Suppressor macrophage treated with lipopolysaccharide for 4 hours (primary cell): ENCODE results near the gene STMN3.
"Not testable (repeated sequence)": the region's sequence is repeated elsewhere in the genome, so short reads cannot be mapped to it uniquely, and the experiment has no call there.

Experiments used
- DNase-seq: peaks from one replicate; pipeline ENCODE4 v3.0.0-alpha.2; 2020

STMN3 gene

DNA sequence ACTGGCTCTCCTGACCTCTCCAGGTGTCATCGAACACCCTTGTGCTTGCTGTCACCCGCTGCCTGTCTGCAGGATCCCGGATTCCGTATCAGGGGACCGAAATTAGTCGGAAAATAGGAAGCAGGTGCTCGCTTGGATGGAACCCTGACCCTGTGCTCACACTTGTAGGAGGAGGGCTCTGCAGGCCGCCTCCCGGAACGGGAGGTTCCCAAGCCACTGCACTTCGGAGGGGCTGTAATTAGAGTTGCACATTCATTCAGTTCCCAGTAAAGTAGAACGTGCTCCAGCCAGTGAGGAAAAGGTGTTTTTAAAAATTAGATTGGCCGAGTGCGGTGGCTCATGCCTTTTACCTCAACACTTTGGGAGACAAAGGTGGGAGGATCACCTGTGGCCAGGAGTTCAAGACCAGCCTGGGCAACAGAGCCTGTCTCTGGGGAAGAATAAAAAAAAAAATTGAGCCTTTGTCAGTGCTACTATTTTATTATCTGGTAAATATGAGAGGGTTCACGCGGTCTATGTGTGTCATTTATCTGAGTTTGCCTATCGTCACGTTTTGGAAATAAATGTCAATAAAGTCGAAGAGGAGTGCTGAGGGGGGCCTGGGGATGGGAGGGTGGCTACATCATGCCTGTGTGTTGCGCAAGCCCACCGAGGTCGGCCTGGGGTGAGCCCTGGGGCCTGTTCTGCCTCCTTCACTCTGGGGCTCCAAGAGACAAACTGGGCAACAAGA lies 24.8 kb downstream of the STMN3 start:
- peak; percentile 74 for DNase-seq

DNA sequence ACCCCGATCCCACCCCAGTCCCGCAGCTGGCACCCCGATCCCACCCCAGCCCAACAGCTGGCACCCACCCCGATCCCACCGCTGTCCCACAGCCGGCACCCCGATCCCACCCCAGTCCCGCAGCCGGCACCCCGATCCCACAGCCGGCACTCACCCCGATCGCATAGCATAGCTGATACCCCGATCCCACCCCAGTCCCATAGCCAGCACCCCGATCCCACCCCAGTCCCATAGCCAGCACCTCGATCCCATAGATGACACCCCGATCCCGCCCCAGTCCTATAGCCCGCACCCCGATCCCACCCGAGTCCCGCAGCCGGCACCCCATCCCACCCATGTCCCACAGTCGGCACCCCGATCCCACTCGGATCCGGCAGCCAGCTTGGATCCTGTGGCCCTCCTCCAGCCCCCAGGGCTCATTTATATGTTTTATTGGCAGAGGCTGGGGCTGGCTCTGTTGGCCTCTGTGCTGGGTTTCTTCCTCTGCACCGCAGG lies 25.4 kb downstream of the STMN3 start:
- DNase-seq: no peak

DNA sequence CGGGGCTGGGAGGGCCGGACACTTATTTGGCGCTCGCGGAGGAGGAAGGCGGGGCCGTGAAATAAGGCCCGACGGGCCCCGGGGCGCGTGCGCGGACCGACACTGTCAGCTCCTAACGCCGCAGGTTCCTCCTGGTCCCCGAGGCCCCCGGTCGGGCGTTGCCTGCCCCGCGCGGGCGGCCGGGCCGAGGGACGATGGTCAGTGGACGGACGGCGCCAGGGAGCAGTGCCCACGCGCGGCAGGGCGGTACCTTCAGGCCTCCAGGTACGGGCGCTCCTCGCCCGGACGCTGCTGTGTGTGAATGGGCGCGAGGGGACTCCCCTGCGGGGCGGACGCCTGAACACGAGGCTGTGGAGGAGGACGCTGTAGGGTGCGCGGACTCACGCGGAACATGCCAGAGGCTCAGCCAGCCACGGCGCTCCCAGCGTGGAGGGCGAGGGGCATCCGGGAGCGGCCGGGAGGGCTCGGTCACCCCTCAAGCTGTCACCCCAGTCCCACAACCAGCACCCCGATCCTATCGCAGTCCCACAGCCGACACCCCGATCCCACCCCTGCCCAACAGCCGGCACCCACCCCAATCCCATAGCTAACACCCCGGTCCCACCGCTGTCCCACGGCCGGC lies 26.0 kb downstream of the STMN3 start:
- DNase-seq: peak; percentile 98

DNA sequence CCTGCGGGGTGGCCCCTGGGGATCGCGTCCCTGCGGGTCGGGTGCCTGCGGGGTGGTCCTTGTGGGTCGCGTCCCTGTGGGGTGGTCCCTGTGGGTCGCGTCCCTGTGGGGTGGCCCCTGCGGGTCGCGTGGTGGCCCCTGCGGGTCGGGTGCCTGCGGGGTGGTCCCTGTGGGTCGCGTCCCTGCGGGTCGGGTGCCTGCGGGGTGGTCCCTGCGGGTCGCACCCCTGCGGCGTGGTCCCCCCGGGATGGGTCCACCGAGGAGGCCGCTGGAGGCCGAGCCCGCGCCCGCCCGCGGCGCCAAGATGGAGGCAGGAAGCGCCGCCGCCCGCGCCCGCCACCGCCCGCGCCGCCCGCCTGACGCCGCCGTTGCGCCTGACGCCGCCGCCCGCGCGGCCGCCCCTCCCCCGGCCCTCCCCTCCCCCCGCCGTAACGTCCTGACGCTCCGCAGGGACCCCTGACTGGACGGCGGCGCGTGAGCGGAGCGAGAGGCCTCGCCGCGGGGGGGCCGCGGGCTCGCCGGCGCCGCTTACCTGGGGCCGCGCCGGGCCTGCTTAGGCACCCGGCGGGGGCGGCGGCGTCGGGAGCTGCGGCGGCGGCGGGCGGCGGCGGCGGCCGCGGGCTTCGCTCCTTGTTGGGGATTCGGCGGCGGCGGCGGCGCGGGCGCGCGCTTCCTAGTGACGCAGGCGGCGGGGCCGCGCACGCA lies 26.6 kb downstream of the STMN3 start, which contains the start of gene GMEB2:
GMEB2 (minus strand) TSS at position 678 of the 705 bp plus-strand sequence. CDS start 7,704 bp downstream, outside the sequence.
- peak; percentile 86 for DNase-seq

DNA sequence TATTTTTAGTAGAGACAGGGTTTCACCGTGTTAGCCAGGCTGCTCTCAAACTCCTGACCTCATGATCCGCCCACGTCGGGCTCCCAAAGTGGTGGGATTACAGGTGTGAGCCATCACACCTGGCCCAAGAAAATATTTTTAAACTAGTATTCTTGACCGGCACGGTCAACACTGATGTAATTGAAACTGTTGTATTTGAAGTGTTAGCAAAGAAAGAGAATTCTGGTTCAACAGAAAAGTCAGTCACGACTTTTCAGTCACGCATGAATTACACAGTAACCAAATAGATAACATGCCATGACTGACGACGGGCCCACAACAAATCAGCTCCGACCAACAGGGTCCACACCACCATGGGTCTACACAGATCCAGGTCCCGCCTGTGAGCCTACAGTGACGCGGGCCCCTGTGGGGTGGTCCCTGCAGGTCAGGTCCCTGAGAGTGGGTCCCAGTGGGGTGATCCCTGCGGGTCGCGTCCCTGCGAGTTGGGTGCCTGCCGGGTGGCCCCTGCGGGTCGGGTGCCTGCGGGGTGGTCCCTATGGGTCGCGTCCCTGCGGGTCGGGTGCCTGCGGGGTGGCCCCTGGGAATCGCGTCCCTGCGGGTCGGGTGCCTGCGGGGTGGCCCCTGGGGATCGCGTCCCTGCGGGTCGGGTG lies 27.3 kb downstream of the STMN3 start:
- peak; percentile 12 for DNase-seq

DNA sequence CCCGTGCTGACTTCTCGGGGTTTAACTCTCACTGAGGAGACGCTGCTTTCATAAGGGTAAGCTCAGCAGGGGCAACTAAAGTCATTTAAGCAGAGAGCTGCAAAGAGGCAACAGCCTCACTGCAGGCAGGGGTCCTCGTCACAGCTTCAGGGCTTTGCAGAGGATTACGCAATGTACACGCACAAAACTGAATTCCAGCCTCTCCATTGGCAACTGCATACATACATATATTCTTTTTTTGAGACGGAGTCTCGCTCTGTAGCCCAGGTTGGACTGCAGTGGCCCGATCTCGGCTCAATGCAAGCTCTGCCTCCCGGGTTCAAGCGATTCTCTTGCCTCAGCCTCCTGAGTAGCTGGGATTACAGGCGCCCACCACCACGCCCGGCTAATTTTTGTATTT lies 28.7 kb downstream of the STMN3 start:
- DNase-seq: no peak

DNA sequence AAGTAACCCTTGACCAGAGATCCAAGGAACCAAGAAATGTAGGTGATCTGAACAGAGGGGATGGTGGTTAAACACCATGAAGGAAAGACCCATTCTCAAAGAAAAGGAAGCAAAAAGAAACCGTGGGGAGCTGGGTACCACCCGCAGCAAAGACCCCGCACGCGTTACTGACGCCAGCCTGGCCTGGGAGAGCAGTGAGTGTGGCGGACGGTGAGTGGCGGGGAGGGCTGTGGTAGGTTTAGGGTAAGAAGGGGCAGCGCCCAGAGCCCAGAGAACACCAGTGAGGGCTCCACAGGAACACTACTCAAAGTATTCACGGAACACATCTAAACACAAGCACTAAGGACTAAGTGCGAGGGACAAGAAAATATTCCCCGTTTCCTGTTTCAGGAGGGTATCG lies 30.5 kb downstream of the STMN3 start:
- DNase-seq: no peak

DNA sequence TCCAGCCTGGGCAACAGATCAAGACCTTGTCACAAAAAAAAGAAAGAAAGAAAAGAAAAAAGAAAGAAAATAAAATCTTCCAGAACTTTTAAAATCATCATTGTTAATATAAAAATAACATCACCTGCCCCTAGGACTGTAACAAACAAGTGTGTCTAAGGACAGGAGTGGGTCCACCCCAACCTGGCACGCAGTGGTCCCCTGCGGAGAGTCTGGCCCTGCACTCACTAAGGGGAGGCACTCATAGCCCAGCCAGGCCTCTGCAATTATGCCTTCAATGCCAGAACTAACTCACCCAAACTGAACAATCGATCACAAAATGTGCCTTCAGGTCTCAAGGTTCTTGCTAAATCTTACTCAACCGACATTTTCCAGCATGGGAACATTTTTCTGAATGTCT lies 31.1 kb downstream of the STMN3 start:
- no peak for DNase-seq

DNA sequence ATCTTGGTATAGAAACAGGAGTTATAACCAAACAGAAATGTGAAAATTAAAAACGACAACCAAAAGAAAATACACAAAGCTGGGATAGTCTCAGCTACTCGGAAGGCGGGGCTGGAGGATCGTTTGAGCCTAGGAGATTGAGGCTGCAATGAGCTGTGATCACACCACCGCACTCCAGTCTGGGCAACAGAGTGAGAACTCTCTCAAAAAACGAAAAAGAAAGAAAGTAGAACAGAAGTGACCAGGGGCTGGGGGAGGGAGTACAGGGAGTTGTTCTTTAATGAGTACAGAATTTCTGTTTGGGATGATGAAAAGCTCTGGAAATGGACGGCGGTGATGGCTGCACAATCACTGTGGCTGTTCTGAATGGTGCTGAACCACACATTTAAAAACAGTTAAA lies 32.2 kb downstream of the STMN3 start:
- no peak for DNase-seq

DNA sequence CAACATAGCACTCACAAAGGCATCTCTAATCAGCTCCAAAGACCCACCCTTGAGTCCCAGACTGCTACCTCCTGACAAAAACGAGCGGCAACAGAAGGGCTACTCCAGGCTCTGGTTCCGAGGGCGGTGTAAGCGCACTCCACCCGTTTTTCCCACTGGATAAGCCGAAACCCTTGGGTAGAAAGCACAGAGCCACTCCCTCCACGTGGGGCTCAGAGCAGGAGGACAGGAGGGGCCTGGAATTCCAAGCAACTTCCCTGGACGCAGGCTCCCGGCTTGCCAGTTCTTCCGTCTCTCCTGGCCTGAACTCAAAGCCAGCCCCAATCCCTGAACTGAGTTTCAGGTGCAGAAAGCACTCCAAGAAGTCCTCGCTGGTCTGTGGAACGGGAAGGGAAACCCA lies 33.7 kb downstream of the STMN3 start:
- DNase-seq: no peak

DNA sequence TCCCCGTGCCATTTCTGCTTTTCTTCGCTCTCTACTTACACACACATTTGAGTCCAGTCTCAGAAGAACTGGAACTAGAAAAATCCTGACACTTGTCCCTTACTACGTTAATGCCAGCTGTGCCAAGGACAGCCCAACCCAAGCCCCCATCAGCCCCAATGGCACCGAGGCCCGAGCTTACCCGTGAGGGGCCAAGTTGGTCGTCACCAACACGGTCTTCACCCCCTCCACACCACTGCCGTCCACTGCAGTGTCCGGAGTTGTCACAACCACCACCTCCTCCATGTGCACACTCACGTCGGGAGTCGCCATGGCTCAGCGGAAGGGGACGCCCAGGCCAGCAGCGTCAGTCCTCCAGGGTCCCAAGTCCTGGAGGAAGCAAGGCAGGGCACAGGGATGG lies 34.1 kb downstream of the STMN3 start:
- DNase-seq: no peak

DNA sequence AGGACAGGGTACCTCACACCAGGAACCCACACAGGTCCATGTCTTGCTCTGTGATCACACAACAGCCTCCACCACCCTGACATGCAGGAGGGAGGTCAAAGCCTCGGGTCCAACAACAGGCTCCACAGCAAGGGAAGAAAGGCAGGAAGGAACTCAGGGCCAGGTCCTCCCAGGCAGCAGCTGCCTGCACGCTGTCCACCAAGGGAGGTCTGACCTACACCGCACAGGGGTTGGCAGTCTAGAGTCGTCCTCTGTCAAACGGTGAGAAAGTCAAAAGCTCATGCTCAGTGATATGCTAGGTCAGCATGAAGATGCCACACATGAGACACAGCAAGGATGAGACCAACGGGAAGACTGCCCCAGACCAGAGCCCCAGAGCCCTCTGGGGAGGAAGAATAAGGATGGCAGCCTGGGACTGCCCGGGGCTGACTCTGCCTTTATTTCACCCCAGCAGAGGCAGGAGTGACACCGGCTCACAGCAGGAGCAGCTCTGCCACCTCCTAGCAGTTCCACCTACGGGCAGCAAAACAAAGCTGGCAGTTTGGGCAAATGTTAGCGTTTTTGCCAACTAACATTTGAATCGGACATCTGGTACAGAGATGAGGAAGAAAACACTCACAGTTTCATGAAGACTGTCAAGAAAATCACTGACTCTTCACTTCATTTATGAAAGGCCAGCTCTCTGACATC lies 34.8 kb downstream of the STMN3 start:
- no peak for DNase-seq

DNA sequence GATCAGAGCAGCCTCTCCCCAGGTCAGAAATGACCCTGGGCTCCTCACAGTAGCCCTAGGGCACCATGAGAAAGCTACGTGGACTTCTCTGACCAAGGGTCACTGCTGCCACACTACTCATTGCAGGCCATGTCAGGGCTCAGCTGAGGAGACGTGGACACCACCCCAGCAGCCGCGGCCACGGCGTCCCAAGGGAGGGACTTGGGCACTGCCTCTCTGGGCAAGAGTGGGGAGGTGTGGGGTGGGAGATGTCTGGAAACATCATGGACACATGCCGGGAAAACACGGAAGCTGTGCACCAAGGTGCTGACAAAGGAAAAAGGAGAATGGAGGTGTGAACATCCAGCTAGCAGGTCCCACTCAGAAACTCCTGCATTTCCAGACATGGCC lies 35.4 kb downstream of the STMN3 start:
- DNase-seq: no peak

DNA sequence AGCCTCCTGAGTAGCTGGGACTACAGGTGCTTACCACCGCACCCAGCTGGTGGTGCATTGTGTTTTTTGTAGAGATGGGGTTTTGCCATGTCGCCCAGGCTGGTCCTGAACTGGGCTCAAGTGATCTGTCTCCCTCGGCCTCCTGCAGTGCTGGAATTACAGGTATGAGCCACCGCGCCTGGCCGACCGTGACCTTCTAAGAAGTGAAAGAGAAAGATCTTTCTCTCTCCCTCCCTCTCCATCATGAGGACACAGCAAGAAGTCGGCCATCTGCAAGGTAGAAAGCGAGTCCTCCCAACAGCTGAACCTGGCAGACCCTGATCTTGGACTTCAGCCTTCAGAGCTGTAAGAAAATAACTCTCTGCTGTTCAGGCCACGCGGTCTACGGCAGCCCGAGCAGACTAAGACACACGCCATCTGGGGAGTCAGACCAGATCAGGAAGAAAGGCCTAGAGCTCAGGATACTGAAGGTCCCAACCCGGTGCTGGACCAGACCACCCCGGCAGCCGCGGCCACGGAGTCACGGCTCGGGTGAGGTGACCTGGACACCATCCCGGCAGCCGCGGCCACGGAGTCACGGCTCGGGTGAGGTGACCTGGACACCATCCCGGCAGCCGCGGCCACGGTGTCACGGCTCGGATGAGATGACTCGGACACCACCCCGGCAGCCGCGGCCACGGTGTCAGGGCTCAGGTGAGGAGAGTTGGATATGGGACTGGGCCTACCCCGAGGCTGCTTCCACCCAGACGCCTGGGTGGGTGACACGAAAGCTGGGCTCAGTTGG lies 35.9 kb downstream of the STMN3 start:
- no peak for DNase-seq

DNA sequence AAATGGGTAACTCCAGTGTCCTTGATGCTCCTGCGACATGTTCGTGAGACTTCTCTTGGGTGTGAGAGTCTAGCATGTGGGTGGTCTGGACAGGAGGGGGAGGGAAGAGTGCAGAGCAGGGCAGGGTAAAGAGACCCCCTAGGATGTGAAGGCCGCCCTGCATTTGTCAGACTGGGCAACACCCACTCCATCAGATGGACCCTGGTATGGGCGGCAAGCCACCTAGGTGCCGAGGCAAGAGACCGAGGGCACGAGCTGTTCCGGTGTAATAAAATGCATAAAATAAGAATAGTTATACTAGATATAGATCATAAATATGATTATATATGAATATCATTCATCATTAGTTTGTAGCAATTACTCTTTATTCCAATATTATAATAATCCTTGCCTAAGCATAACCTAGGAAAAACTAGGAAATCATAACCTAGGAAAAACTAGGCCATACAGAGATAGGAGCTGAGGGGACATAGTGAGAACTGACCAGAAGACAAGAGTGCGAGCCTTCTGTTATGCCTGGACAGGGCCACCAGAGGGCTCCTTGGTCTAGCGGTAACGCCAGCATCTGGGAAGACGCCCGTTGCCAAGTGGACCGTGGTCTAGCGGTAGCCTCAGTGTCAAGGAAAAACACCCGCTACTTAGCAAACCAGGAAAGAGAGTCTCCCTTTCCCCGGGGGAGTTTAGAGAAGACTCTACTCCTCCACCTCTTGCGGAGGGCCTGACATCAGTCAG lies 39.2 kb downstream of the STMN3 start:
- not testable (repeated sequence) for DNase-seq

DNA sequence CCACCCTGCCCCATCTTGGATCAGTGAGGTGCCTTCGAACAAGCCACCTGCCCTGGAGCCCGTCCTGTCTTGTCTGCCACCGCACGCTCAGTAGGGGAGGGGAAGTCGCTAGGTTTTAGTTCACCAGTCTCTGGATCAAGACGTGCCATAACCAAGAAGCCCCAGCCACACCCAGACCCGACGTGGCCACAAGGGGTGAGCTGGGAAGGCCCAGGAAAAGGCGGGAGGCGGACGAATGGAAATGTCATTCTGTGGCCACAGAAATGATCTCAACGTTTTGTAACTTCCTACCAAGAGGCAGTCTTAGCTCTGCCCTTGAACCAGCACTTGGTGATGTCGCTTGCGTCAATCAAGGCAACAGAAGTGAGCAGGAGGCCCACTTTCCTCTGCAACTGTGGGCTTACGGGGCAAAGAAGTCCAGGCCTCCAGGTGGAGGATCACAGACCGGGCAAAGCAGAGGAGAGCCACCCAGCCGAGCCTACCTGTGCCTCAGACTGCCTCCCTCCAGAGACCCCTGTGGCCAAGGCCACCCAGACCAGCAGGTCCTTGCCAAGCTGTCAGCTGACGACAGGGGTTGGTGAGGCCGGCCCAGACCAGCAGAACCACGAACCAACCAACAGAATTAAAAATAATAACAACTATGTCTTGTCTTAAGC lies 40.8 kb downstream of the STMN3 start:
- peak; percentile 93 for DNase-seq

DNA sequence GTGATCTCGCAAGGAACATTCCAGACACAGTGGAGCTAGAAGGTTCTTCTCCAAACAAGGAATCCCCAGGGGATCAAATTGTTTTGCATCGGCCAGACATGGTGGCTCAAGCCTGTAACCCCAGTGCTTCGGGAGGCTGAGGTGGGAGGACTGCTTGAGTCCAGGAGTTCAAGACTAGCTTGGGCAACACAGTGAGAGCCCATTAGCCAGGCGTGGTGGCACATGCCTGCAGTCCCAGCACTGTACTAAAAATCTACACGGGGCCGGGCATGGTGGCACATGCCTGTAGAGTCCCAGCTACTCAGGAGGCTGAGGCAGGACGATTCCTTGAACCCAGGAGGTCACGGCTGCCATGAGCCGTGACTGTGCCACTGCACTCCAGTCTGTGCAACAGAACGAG lies 41.6 kb downstream of the STMN3 start:
- DNase-seq: no peak

DNA sequence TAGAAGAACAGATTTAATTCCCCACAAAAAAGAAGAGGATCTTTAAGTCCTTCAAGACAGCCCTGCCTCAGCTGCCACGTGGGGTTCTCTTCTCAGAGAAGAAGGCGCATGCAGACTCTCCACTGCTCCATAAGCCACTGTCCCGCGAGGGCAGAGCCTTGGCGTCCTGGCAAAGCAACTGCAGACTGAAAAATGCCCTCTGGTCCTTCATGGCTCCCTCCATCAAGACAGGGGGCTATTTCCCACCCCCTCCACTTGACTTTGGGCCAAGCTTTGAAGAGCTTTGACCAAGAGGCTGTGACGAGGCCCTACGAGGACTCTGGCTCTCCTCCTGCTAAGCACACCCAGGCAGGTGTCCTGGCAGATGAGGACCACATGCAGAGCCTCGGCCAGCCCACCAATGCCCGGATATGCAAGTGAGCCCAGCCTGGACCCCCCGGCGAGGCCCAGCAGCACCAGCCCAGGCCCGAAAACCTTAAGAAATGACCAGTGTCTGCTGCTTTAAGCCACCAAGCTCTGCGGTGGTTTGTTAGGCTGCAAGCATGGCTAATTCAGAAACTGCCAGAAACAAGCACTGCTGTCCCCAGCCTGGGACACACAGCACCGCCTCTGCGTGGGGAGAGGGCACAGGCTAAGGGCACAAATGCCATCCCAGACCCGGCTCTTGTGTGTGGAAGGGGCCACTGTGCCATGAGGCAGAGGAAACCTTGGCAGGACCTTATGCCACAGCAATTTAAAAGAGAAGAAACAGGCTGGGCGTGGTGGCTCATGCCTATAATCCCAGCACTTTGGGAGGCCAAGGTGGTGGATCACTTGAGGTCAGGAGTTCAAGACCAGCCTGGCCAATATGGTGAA lies 42.4 kb downstream of the STMN3 start:
- no peak for DNase-seq

DNA sequence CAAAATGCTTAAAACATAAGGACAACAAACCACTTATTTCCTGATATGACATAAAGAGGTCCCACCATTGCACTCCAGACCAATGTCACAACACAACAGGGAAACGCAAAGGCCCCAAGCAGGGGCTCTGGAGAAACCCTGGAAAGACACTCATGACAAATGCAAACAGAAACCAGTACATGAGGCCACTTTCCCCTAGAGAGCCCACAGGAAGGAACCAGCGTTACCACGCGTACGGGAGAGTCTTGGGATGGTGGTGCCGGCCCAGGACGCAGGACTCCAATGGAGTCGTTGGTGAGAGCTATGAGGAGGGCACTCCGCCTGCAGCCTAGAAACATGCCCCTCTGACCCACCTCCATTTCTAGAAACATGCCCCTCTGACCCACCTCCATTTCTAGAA lies 46.5 kb downstream of the STMN3 start:
- DNase-seq: peak; percentile 43

DNA sequence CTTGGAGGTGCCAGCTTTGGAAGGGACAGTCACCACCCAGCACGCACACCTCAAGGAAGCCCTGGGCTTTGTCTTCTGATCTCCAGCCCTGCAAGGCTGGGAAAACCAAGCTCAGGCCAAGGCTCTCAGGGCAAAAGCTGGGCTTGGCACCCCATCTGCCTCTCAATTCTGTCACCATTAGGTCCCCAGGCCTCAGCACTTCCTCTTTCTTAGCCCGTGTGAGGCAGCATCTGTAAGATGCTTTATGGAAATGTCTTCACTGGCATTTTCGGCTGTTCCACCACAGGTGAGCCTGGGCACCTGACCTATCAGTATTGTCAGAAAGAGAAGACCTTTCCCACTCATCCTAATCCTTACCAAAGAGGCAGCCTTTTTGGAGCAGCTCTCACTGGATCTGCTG lies 50.9 kb downstream of the STMN3 start:
- DNase-seq: no peak
